H1 (cell line): ENCODE results near the gene PLAC1. TPM values are rescaled to one million over a fixed set of nuclear protein-coding genes. Genes with fewer than 3 reads are reported as not detected.

Source experiments
- CTCF ChIA-PET: fragments of 300-600 bp; sonication (Branson Sonifier 250); formaldehyde crosslinking; loops from one replicate; lab custom pipeline; 2021; ENCODE audit not compliant: partially characterized antibody; lab: Charles Lee
- POLR2A ChIA-PET: fragments of 300-600 bp; sonication (Branson Sonifier 250); formaldehyde crosslinking; loops from one replicate; lab custom pipeline; 2021; ENCODE audit warnings: inconsistent platforms; ENCODE audit not compliant: partially characterized antibody; lab: Charles Lee
- DNase-seq, 2 experiments: peaks; one replicate each; pipeline versions ENCODE4 v3.0.0 to v3.0.0-alpha.2; 2010 to 2022; ENCODE audit warnings: low spot score in 2 of 2, low read depth in 1 of 2, mixed read lengths in 1 of 2
- FAIRE-seq: peaks from 2 replicates; lab custom pipeline; 2011; peaks lifted over from hg19 to GRCh38; lab: Jason Lieb, UNC
- H2AFZ ChIP-seq: 2 replicates; pipeline ENCODE4 v1.8.1; 2012; ENCODE audit warnings: low read length, inconsistent platforms
- H2AK5ac ChIP-seq: 2 replicates; pipeline ENCODE4 v1.6.1; 2013; ENCODE audit warnings: low read depth, low read length
- H2BK120ac ChIP-seq: replicated peaks from 2 replicates; pipeline ENCODE3; 2013; ENCODE audit warnings: low read depth, low read length, inconsistent platforms
- H2BK12ac ChIP-seq: 2 replicates; pipeline ENCODE4 v1.6.1; 2013; ENCODE audit warnings: low read depth, low read length
- H2BK15ac ChIP-seq: 2 replicates; pipeline ENCODE4 v1.6.1; 2013; ENCODE audit warnings: low read length
- H2BK20ac ChIP-seq: 2 replicates; pipeline ENCODE4 v1.6.1; 2013; ENCODE audit warnings: low read length
- H2BK5ac ChIP-seq: 2 replicates; pipeline ENCODE4 v1.6.1; 2013; ENCODE audit warnings: low read depth, low read length
- H3K14ac ChIP-seq: 2 replicates; pipeline ENCODE4 v1.6.1; 2013; ENCODE audit warnings: inconsistent platforms; ENCODE audit not compliant: insufficient read length
- H3K18ac ChIP-seq: 2 replicates; pipeline ENCODE4 v1.6.1; 2013; ENCODE audit warnings: low read length; ENCODE audit errors: extremely low read depth
- H3K23ac ChIP-seq: 2 replicates; pipeline ENCODE4 v1.6.1; 2013; ENCODE audit warnings: inconsistent platforms; ENCODE audit not compliant: insufficient read length
- H3K23me2 ChIP-seq: 2 replicates; pipeline ENCODE4 v1.6.1; 2013; ENCODE audit warnings: low read depth, low read length
- H3K27ac ChIP-seq: 2 replicates; pipeline ENCODE4 v1.6.1; 2011; ENCODE audit warnings: low read depth, low read length, inconsistent platforms
- H3K27me3 ChIP-seq, 4 experiments: replicated peaks in 1 of 4; 1 replicate in 1 of 4; 2 replicates in 3 of 4; pipeline versions ENCODE4 v1.6.1 to v1.8.1; 2011 to 2013; ENCODE audit warnings: low read length in 3 of 4, mild to moderate bottlenecking in 3 of 4, inconsistent platforms in 2 of 4, mixed read lengths in 2 of 4, moderate library complexity in 1 of 4; ENCODE audit not compliant: control insufficient read depth in 3 of 4, insufficient read depth in 3 of 4; ENCODE audit errors: extremely low read depth in 1 of 4
- H3K36me3 ChIP-seq, 4 experiments: 2 replicates each; pipeline versions ENCODE4 v1.6.1 to v1.8.1; 2011 to 2013; ENCODE audit warnings: mild to moderate bottlenecking in 4 of 4, low read length in 3 of 4, moderate library complexity in 2 of 4, control low read depth in 1 of 4, inconsistent platforms in 1 of 4; ENCODE audit not compliant: insufficient read depth in 4 of 4, control insufficient read depth in 2 of 4
- H3K4ac ChIP-seq: replicated peaks from 2 replicates; pipeline ENCODE3; 2013; ENCODE audit warnings: low read length, low read depth, mixed read lengths, inconsistent platforms; ENCODE audit not compliant: insufficient read length
- H3K4me1 ChIP-seq, 4 experiments: replicated peaks in 1 of 4; 1 replicate in 1 of 4; 2 replicates in 3 of 4; pipeline versions ENCODE4 v1.6.1 to v1.8.1; 2011 to 2013; ENCODE audit warnings: low read length in 3 of 4, inconsistent platforms in 2 of 4, mixed read lengths in 1 of 4; ENCODE audit not compliant: insufficient read depth in 4 of 4, control insufficient read depth in 3 of 4
- H3K4me2 ChIP-seq, 2 experiments: 2 replicates each; pipeline versions ENCODE4 v1.6.1 to v1.8.1; 2011 to 2013; ENCODE audit warnings: low read depth in 2 of 2, low read length in 2 of 2, control low read depth in 1 of 2, inconsistent platforms in 1 of 2, mild to moderate bottlenecking in 1 of 2; ENCODE audit not compliant: insufficient read depth in 1 of 2
- H3K4me3 ChIP-seq, 4 experiments: fragments of 200-600, 300-600 bp in 1 of 4; sonication (generic), shearing (Covaris generic), sonication (Bioruptor Twin) in 1 of 4; 2 replicates each; pipeline versions ENCODE4 v1.5.1 to v1.8.1; 2011 to 2016; ENCODE audit warnings: low read length in 4 of 4, low read depth in 3 of 4, control low read depth in 2 of 4, inconsistent platforms in 2 of 4, mild to moderate bottlenecking in 2 of 4, mixed read lengths in 1 of 4, moderate library complexity in 1 of 4; ENCODE audit not compliant: insufficient read depth in 2 of 4; ENCODE audit errors: extremely low read depth in 1 of 4
- H3K56ac ChIP-seq: replicated peaks from 2 replicates; pipeline ENCODE3; 2013; ENCODE audit warnings: low read depth, mild to moderate bottlenecking, mixed read lengths, low read length, inconsistent platforms; ENCODE audit not compliant: insufficient read length
- H3K79me1 ChIP-seq: 2 replicates; pipeline ENCODE4 v1.6.1; 2013; ENCODE audit warnings: low read depth, low read length, control low read depth
- H3K79me2 ChIP-seq, 2 experiments: 2 replicates each; pipeline versions ENCODE4 v1.6.1 to v1.8.1; 2012 to 2013; ENCODE audit warnings: low read length in 2 of 2, mild to moderate bottlenecking in 2 of 2, inconsistent platforms in 1 of 2; ENCODE audit not compliant: insufficient read depth in 2 of 2, control insufficient read depth in 1 of 2
- H3K9ac ChIP-seq, 4 experiments: replicated peaks in 1 of 4; 1 replicate in 1 of 4; 2 replicates in 3 of 4; pipeline versions ENCODE4 v1.6.1 to v1.8.1; 2011 to 2013; ENCODE audit warnings: low read depth in 3 of 4, low read length in 3 of 4, control low read depth in 2 of 4, mild to moderate bottlenecking in 2 of 4, moderate library complexity in 2 of 4, inconsistent platforms in 1 of 4; ENCODE audit errors: extremely low read depth in 1 of 4
- H3K9me3 ChIP-seq, 2 experiments: 2 replicates each; pipeline versions ENCODE4 v1.6.1 to v1.8.1; 2012 to 2013; ENCODE audit warnings: mild to moderate bottlenecking in 2 of 2, moderate library complexity in 2 of 2, control low read depth in 1 of 2, inconsistent platforms in 1 of 2, low read depth in 1 of 2, low read length in 1 of 2, mixed read lengths in 1 of 2; ENCODE audit not compliant: insufficient read depth in 2 of 2
- H4K20me1 ChIP-seq, 2 experiments: replicated peaks in 1 of 2; 2 replicates each; pipeline versions ENCODE3 to v1.8.1; 2011 to 2013; ENCODE audit warnings: inconsistent platforms in 2 of 2, low read length in 2 of 2, mild to moderate bottlenecking in 1 of 2; ENCODE audit not compliant: insufficient read depth in 2 of 2, control insufficient read depth in 1 of 2
- H4K5ac ChIP-seq: 2 replicates; pipeline ENCODE4 v1.6.1; 2013; ENCODE audit warnings: low read length, low read depth, mixed read lengths, inconsistent platforms; ENCODE audit not compliant: insufficient read length
- H4K8ac ChIP-seq: 2 replicates; pipeline ENCODE4 v1.8.0; 2013; ENCODE audit warnings: mild to moderate bottlenecking, moderate library complexity, low read length, inconsistent platforms; ENCODE audit not compliant: insufficient read depth; ENCODE audit errors: extremely low read depth
- H4K91ac ChIP-seq: replicated peaks from 2 replicates; pipeline ENCODE3; 2013; ENCODE audit warnings: low read length, mixed read lengths, inconsistent platforms; ENCODE audit not compliant: insufficient read length
- CTBP2 ChIP-seq: IDR thresholded peaks from 2 replicates; pipeline ENCODE4 v1.7.0; 2011; ENCODE audit warnings: borderline replicate concordance, mild to moderate bottlenecking, moderate library complexity, mixed read lengths, low read length; ENCODE audit not compliant: insufficient read depth, insufficient read length
- KDM1A ChIP-seq: fragments of 200-600, 300-600 bp; sonication (generic); IDR thresholded peaks from 2 replicates; pipeline ENCODE4 v1.7.1; 2016; ENCODE audit warnings: mild to moderate bottlenecking, low read length, borderline replicate concordance
- POLR2A ChIP-seq, 2 experiments: IDR thresholded peaks; 1 replicate in 1 of 2; 2 replicates in 1 of 2; pipeline ENCODE4 v1.6.1; 2011; ENCODE audit warnings: low read depth in 2 of 2, low read length in 2 of 2, mild to moderate bottlenecking in 2 of 2; ENCODE audit errors: control extremely low read depth in 1 of 2
- RXRA ChIP-seq: IDR thresholded peaks from 2 replicates; pipeline ENCODE4 v1.6.1; 2011; ENCODE audit warnings: low read depth, mild to moderate bottlenecking, low read length, moderate library complexity; ENCODE audit not compliant: insufficient read depth
- SIN3A ChIP-seq, 2 experiments: IDR thresholded peaks in 1 of 2; conservative IDR thresholded peaks in 1 of 2; 2 replicates each; pipeline ENCODE4 v1.6.1; 2011 to 2012; ENCODE audit warnings: low read length in 2 of 2, improper control_type of control experiment in 1 of 2, low read depth in 1 of 2, mild to moderate bottlenecking in 1 of 2
- WGBS, 2 experiments: shearing (Covaris generic) in 1 of 2; methylation state at CpG; one replicate each; pipeline versions ENCODE4 v1.1.6 to v1.1.7; 2013 to 2015; ENCODE audit warnings: low lambda C conversion rate in 2 of 2, mixed read lengths in 2 of 2, inconsistent platforms in 1 of 2, low coverage in 1 of 2, missing lambda C conversion rate in 1 of 2; ENCODE audit not compliant: insufficient replicate concordance in 2 of 2, insufficient coverage in 1 of 2, insufficient read length in 1 of 2; ENCODE audit errors: extremely low coverage in 1 of 2, missing lambda C conversion rate in 1 of 2; 5-methylcytosine and 5-hydroxymethylcytosine counted together
- polyA plus RNA-seq, 7 experiments: library from polyadenylated mRNA; depleted of rRNA in 3 of 7; stranded (reverse) in 5 of 7; unstranded in 2 of 7; fragments of >200 nt in 5 of 7; fragments of 200-250 nt in 2 of 7; gene quantifications; 1 replicate in 5 of 7; 2 replicates in 1 of 7; 4 replicates in 1 of 7; pipeline versions ENCODE4 v1.2.1 to v1.2.3, GENCODE V29; 2011 to 2013; ENCODE audit warnings: missing spikeins in 2 of 7, mixed read lengths in 2 of 7
- total RNA-seq: library from RNA; stranded (reverse); fragmentation: NEBNext Ultra II Directional; extraction: Animal tissue kit (Norgen Biotek cat#: 25700); gene quantifications from 2 replicates; pipeline ENCODE4 v1.2.1, GENCODE V29; 2021
- TF ChIP-seq, protein P1 (sequence below): IDR thresholded peaks from 2 replicates; pipeline ENCODE4 v1.6.1; 2012; ENCODE audit warnings: inconsistent platforms
- TF ChIP-seq, protein P2 (sequence below): IDR thresholded peaks from 2 replicates; pipeline ENCODE4 v1.6.1; 2011; ENCODE audit warnings: low read depth, mild to moderate bottlenecking, low read length; ENCODE audit not compliant: insufficient read depth

The PLAC1 gene
- total and polyA plus RNA-seq, 2 of the 8 experiments (the other 6 are each of a cell fraction or from before 2014, with no cell fraction given) = 1.8 TPM; not detected in 1

DNA sequence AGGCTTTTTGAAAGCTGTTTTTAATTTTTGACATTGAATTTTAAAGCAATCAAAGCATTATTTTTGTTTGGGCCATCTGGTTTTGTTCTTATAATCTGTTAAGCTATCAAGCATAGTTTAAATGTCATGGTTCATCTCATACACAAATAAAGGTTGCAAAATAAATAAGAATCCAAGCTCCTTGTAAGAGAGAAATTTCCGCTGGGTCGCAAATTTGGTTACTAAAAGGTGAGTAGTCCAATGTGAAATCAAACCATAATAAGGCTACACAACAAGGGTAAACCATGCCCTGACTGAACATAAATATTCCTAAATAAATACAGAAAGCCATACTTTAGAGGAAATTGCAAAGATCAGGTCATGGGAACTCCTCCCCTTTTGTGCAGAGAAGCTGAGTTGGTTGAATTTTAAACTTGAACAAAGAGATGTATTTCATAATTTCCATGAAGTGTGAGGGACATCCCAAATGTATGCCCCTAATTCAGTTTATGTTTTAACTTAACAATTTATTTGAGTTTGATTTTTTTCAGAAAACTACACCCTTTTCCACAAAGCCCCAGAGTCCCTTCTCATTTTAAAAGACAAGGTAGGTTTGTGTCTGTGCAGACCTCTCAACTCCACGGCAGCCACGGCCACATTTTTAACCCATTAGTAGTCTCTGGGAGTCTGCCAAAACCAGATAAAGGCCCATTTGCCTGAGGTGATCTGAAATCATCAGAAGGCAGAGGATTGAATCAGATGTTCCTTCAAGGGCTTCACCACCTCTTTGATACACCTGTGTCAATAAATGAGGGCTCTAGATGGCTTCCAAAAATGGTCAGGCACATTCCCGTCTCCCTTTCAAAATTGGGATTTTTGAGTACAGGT lies 85.2 kb downstream of the PLAC1 start:
- H3K9ac ChIP-seq = no peak overlapping the region
- H3K9me3 ChIP-seq = no peaks in the 10 kb centered on the region
- no peak overlapping the region for H4K91ac ChIP-seq
- no peak overlapping the region for H3K4me3 ChIP-seq
- no peaks in the 10 kb centered on the region for H3K79me2 ChIP-seq
- H3K79me1 ChIP-seq = no peaks in the 10 kb centered on the region
- H3K18ac ChIP-seq = no peak overlapping the region
- H2BK5ac ChIP-seq = no peak overlapping the region
- no peak overlapping the region for H4K5ac ChIP-seq
- no peak overlapping the region for H3K4me2 ChIP-seq
- no peak overlapping the region for H2AFZ ChIP-seq
- ChIA-PET CTCF (no interaction called here), POLR2A (no interaction called here)
- no peaks in the 10 kb centered on the region for H3K36me3 ChIP-seq
- H4K8ac ChIP-seq = no peak overlapping the region
- no peak overlapping the region for H3K27ac ChIP-seq
- DNase-seq (no peak), FAIRE-seq (peak; percentile 32)
- no peak overlapping the region for H3K14ac ChIP-seq
- no peak overlapping the region for H2BK15ac ChIP-seq
- no peak overlapping the region for H2AK5ac ChIP-seq
- H3K23ac ChIP-seq = no peak overlapping the region
- no peak overlapping the region for H2BK120ac ChIP-seq
- H3K27me3 ChIP-seq = no peaks in the 10 kb centered on the region
- H4K20me1 ChIP-seq = no peaks in the 10 kb centered on the region
- H3K56ac ChIP-seq = no peak overlapping the region
- H3K23me2 ChIP-seq = no peaks in the 10 kb centered on the region
- no peaks in the 10 kb centered on the region; a peak in 2 of 7 replicates for H3K4me1 ChIP-seq
- no peak overlapping the region for H3K4ac ChIP-seq
- no peak overlapping the region for H2BK20ac ChIP-seq
- no peak overlapping the region for H2BK12ac ChIP-seq
- WGBS, 2 experiments = 95% methylated on average over 5 of the region's 5 CpGs; no CpG with 5 or more reads in 1 of the 2 experiments
- TF ChIP-seq, protein P1, sequence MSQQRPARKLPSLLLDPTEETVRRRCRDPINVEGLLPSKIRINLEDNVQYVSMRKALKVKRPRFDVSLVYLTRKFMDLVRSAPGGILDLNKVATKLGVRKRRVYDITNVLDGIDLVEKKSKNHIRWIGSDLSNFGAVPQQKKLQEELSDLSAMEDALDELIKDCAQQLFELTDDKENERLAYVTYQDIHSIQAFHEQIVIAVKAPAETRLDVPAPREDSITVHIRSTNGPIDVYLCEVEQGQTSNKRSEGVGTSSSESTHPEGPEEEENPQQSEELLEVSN = no peak
- no peak for TF ChIP-seq SIN3A (conservative IDR thresholded peaks at IDR 0.05 in 1 of 2, IDR thresholded peaks at IDR 0.05 in 1 of 2; ENCODE audit: low read depth in 1 of 2, low read length in 2 of 2)
- TF ChIP-seq POLR2A (IDR thresholded peaks at IDR 0.05; ENCODE audit: control extremely low read depth in 1 of 2, low read depth in 2 of 2, low read length in 2 of 2) = no peak
- no peak for TF ChIP-seq RXRA
- TF ChIP-seq, protein P2, sequence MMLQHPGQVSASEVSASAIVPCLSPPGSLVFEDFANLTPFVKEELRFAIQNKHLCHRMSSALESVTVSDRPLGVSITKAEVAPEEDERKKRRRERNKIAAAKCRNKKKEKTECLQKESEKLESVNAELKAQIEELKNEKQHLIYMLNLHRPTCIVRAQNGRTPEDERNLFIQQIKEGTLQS = no peak
- no peak for TF ChIP-seq CTBP2
- TF ChIP-seq KDM1A = no peak
